ENCODE results near the gene FGFRL1.

DNA sequence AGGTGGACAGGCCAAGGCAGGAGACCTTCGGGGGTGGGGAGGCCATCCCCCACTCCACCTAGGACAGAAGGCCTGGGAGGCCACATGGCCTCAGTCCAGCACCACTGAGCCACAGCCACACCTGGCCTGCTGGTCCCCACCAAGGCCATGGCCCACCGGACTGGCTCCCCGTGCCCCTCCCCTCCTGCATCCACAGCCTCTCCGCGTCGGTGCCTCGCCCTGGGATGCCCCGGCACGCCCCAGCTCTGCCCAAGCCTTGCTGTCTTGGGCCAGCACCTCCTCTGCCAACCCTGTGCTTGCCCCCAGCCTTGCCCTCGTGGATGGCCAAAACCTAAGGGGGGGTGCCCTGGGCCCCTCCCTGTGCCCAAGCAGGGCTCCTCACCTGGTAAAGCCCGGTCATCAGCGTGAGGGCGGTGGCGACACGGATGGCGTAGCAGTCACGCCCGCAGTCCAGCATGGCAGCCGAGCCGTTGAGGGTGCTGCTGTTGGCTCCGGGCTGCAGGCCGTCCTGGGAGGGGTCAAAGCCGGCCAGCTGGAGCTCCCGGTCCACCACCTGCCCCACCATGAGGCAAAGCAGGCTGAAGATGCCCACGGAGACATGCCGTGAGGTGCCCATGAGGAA lies 20.6 kb upstream of the FGFRL1 start:
- TF ChIP-seq CEBPB (IDR thresholded peaks at IDR 0.05), result no peak
- no peak for TF ChIP-seq EP300 (IDR thresholded peaks at IDR 0.05; ENCODE audit: borderline replicate concordance)
- no peak for TF ChIP-seq TAF1 (IDR thresholded peaks at IDR 0.05; ENCODE audit: low read depth)
- TF ChIP-seq, protein P1, sequence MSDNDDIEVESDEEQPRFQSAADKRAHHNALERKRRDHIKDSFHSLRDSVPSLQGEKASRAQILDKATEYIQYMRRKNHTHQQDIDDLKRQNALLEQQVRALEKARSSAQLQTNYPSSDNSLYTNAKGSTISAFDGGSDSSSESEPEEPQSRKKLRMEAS (IDR thresholded peaks at IDR 0.05), result no peak
- no peak for TF ChIP-seq YY1 (IDR thresholded peaks at IDR 0.05; ENCODE audit: low read depth)
